RCC 7860 (cell line): ENCODE data around the gene ATP8B4.

Experiments used
- DNase-seq: peaks from one replicate; pipeline ENCODE4 v3.0.0-alpha.2; 2015; ENCODE audit warnings: low spot score
- FAIRE-seq: peaks from 2 replicates; lab custom pipeline; 2012; peaks lifted over from hg19 to GRCh38; lab: Jason Lieb, UNC

The ATP8B4 gene

GRCh38 chr15:49900903-49901235 is 218.2 kb downstream of the ATP8B4 start:
- DNase-seq (no peak), FAIRE-seq (no peak)

GRCh38 chr15:49900006-49900902 is 218.8 kb downstream of the ATP8B4 start:
- DNase-seq (no peak), FAIRE-seq (no peak)

- no peak for FAIRE-seq
Measured at GRCh38 chr15:49898575-49899283, 220.3 kb downstream of the ATP8B4 start.

GRCh38 chr15:49898097-49898496 is 220.9 kb downstream of the ATP8B4 start:
- no peak for FAIRE-seq
- DNase-seq: no peak

More at GRCh38 chr15:49898575-49899283, 220.3 kb downstream of the ATP8B4 start:
- DNase-seq: no peak

GRCh38 chr15:49895347-49896223 is 223.4 kb downstream of the ATP8B4 start:
- DNase-seq (no peak), FAIRE-seq (no peak)

GRCh38 chr15:49890689-49891088 is 228.3 kb downstream of the ATP8B4 start:
- no peak for FAIRE-seq
- DNase-seq: no peak

GRCh38 chr15:49889536-49889935 is 229.5 kb downstream of the ATP8B4 start:
- FAIRE-seq: no peak
- DNase-seq: no peak

- DNase-seq (no peak), FAIRE-seq (no peak)
Measured at GRCh38 chr15:49888734-49889133, 230.3 kb downstream of the ATP8B4 start.

- no peak for FAIRE-seq
Measured at GRCh38 chr15:49888323-49888693, 230.7 kb downstream of the ATP8B4 start.

GRCh38 chr15:49887659-49888322 is 231.2 kb downstream of the ATP8B4 start:
- DNase-seq: no peak
- FAIRE-seq: no peak

More at GRCh38 chr15:49888323-49888693, 230.7 kb downstream of the ATP8B4 start:
- DNase-seq: no peak

GRCh38 chr15:49883121-49883520 is 235.9 kb downstream of the ATP8B4 start:
- no peak for FAIRE-seq
- DNase-seq: no peak

GRCh38 chr15:49881866-49882265 is 237.2 kb downstream of the ATP8B4 start:
- FAIRE-seq (no peak), DNase-seq (no peak)

GRCh38 chr15:49881433-49881832 is 237.6 kb downstream of the ATP8B4 start:
- FAIRE-seq (no peak), DNase-seq (no peak)

- no peak for FAIRE-seq
- no peak for DNase-seq
Measured at GRCh38 chr15:49877873-49878521, 241.0 kb downstream of the ATP8B4 start.

- FAIRE-seq (no peak), DNase-seq (no peak)
Measured at GRCh38 chr15:49877117-49877872, 241.7 kb downstream of the ATP8B4 start.

- FAIRE-seq (no peak), DNase-seq (no peak)
Measured at GRCh38 chr15:49876401-49877038, 242.5 kb downstream of the ATP8B4 start.

GRCh38 chr15:49875392-49875791 is 243.6 kb downstream of the ATP8B4 start:
- FAIRE-seq (no peak), DNase-seq (no peak)

- no peak for FAIRE-seq
- no peak for DNase-seq
Measured at GRCh38 chr15:49870472-49870871, 248.6 kb downstream of the ATP8B4 start.

- DNase-seq (no peak), FAIRE-seq (no peak)
Measured at GRCh38 chr15:49868348-49868747, 250.7 kb downstream of the ATP8B4 start.
